ENCODE data around the gene FDXR.

The FDXR gene

DNA sequence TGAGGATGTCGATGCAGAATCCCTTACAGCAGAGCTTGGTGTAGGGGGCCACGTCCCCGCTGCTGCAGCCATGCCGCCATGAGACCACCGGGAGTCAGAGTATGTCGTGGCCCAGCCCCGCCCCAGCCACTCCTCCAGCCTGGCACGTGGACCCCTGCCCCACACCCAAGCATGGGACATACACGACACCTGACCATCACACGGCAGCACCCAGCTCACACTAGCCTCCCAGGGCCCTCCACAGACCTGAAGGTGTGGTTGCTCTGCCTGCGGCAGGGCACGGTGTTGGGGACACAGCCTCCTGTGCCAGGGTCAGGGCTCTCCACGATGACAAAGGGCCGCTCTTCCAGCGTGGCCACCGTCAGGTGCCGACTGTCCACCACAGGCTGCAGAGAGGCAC lies 22.5 kb downstream of the FDXR start:
- H3K9me2 ChIP-seq (replicated peaks; ENCODE audit: insufficient read depth, low read length) = no peaks in the 10 kb centered on the region
- DNase-seq = no peak
- no peak overlapping the region for H3K4me2 ChIP-seq (ENCODE audit: low read depth, low read length)
- no peak overlapping the region for H3K9ac ChIP-seq (ENCODE audit: low read length)
- no peak overlapping the region for H3K27ac ChIP-seq (ENCODE audit: low read length)
- H3K9me3 ChIP-seq (replicated peaks; ENCODE audit: insufficient read depth, low read length) = no peaks in the 10 kb centered on the region
- H3K36me3 ChIP-seq (replicated peaks; ENCODE audit: insufficient read depth, low read length) = no peaks in the 10 kb centered on the region
- no peak overlapping the region for H2AFZ ChIP-seq (ENCODE audit: low read length)
- H3K27me3 ChIP-seq (replicated peaks; ENCODE audit: insufficient read depth, low read length) = peaks cover 20% of the 10 kb centered on the region
- no peak overlapping the region for H3K4me3 ChIP-seq (ENCODE audit: low read length)
- H3K79me2 ChIP-seq (ENCODE audit: low read length) = no peaks in the 10 kb centered on the region
- H3K4me1 ChIP-seq (ENCODE audit: low read length) = no peaks in the 10 kb centered on the region
- no peaks in the 10 kb centered on the region for H3F3A ChIP-seq (ENCODE audit: insufficient read depth, low read length)
- H4K20me1 ChIP-seq (ENCODE audit: insufficient read depth, low read length) = no peaks in the 10 kb centered on the region
- no peak for TF ChIP-seq EZH2 (optimal IDR thresholded peaks at IDR 0.05; ENCODE audit: low read depth, low read length)
- TF ChIP-seq EZH2phosphoT487 (IDR thresholded peaks at IDR 0.05; ENCODE audit: low read length) = no peak
- TF ChIP-seq, protein P1, sequence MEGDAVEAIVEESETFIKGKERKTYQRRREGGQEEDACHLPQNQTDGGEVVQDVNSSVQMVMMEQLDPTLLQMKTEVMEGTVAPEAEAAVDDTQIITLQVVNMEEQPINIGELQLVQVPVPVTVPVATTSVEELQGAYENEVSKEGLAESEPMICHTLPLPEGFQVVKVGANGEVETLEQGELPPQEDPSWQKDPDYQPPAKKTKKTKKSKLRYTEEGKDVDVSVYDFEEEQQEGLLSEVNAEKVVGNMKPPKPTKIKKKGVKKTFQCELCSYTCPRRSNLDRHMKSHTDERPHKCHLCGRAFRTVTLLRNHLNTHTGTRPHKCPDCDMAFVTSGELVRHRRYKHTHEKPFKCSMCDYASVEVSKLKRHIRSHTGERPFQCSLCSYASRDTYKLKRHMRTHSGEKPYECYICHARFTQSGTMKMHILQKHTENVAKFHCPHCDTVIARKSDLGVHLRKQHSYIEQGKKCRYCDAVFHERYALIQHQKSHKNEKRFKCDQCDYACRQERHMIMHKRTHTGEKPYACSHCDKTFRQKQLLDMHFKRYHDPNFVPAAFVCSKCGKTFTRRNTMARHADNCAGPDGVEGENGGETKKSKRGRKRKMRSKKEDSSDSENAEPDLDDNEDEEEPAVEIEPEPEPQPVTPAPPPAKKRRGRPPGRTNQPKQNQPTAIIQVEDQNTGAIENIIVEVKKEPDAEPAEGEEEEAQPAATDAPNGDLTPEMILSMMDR (IDR thresholded peaks at IDR 0.05; ENCODE audit: low read length) = no peak

DNA sequence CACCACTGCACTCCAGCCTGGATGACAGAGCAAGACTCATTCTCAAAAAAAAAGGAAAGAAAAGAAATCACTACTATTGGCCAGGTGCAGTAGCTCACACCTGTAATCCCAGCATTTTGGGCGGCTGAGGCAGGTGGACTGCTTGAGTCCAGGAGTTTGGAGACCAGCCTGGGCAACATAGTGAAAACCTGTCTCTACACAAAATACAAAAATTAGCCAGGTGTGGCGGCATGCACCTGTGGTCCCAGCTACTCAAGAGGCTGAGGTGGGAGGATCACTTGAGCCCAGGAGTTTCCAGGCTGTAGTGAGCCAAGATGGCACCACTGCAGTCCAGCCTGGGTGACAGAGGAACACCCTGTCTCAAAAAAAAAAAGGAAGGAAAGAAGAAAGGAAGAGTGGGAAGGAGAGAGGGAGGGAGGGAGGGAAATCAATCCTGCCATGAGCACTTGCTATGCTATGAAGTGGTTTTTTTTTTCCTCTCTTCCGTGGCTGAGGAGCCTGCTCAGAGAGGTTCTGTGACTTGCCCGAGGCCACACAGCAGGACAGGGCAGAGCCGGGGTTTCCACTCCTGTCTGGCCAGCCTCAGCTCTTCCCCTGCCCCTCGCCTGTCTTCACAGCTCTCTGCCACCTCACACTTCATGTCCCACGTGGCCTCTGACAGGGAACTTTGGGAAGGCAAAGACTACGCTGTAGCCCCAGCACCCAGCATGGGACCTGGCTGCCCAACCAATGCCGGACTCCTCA lies 24.0 kb downstream of the FDXR start:
- DNase-seq = no peak
- H3K27ac ChIP-seq (ENCODE audit: low read length) = no peak overlapping the region
- TF ChIP-seq, protein P1 (IDR thresholded peaks at IDR 0.05; ENCODE audit: low read length) = no peak
- TF ChIP-seq EZH2 (optimal IDR thresholded peaks at IDR 0.05; ENCODE audit: low read depth, low read length) = no peak
- H4K20me1 ChIP-seq (ENCODE audit: insufficient read depth, low read length) = no peaks in the 10 kb centered on the region
- no peak overlapping the region for H3K4me3 ChIP-seq (ENCODE audit: low read length)
- H3K79me2 ChIP-seq (ENCODE audit: low read length) = no peaks in the 10 kb centered on the region
- H3K27me3 ChIP-seq (replicated peaks; ENCODE audit: insufficient read depth, low read length) = peaks cover 8% of the 10 kb centered on the region
- no peaks in the 10 kb centered on the region for H3K4me1 ChIP-seq (ENCODE audit: low read length)
- no peak overlapping the region for H2AFZ ChIP-seq (ENCODE audit: low read length)
- H3K4me2 ChIP-seq (ENCODE audit: low read depth, low read length) = no peak overlapping the region
- H3K36me3 ChIP-seq (replicated peaks; ENCODE audit: insufficient read depth, low read length) = no peaks in the 10 kb centered on the region
- H3K9ac ChIP-seq (ENCODE audit: low read length) = no peak overlapping the region
- no peaks in the 10 kb centered on the region for H3K9me2 ChIP-seq (replicated peaks; ENCODE audit: insufficient read depth, low read length)
- no peaks in the 10 kb centered on the region for H3K9me3 ChIP-seq (replicated peaks; ENCODE audit: insufficient read depth, low read length)
- no peaks in the 10 kb centered on the region for H3F3A ChIP-seq (ENCODE audit: insufficient read depth, low read length)

DNA sequence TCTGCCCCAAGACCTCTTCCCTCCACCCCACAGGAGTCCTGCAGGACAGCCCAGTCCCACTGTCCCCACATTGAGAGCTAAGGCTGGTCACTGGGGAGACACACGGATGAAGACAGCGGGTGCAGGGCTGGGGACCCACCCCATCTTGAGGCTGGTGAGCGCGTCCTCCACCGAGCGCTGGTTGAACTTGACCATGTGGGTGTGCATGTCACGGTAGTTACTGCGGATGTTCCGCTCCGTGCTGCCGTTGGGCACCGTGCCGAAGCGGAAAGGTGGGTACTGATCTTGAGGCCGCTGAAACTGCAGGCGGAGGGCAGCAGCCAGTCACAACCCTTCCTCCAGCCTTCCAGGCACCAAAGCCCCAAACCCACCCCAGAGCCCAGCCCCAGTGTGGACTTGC lies 26.2 kb downstream of the FDXR start:
- Histone ChIP-seq H3K79me2 (ENCODE audit: low read length) (no peaks in the 10 kb centered on the region), H3K9me2 (replicated peaks; ENCODE audit: insufficient read depth, low read length) (no peaks in the 10 kb centered on the region), H3K4me2 (ENCODE audit: low read depth, low read length) (no peak overlapping the region), H3K27ac (ENCODE audit: low read length) (no peak overlapping the region), H3K4me3 (ENCODE audit: low read length) (no peak overlapping the region), H3K36me3 (replicated peaks; ENCODE audit: insufficient read depth, low read length) (no peaks in the 10 kb centered on the region), H4K20me1 (ENCODE audit: insufficient read depth, low read length) (no peaks in the 10 kb centered on the region), H3K9me3 (replicated peaks; ENCODE audit: insufficient read depth, low read length) (no peaks in the 10 kb centered on the region), H2AFZ (ENCODE audit: low read length) (no peak overlapping the region), H3F3A (ENCODE audit: insufficient read depth, low read length) (no peaks in the 10 kb centered on the region), H3K27me3 (replicated peaks; ENCODE audit: insufficient read depth, low read length) (no peaks in the 10 kb centered on the region; the same call in 1 of the 2 replicates), H3K4me1 (ENCODE audit: low read length) (no peaks in the 10 kb centered on the region), H3K9ac (ENCODE audit: low read length) (no peak overlapping the region)
- TF ChIP-seq, protein P1 (IDR thresholded peaks at IDR 0.05; ENCODE audit: low read length) = no peak
- TF ChIP-seq EZH2phosphoT487 (IDR thresholded peaks at IDR 0.05; ENCODE audit: low read length) = no peak
- no peak for DNase-seq

All from MM.1S (cell line).